PC-3 (cell line): Measurements from ENCODE around the gene STK39.

Experiments
- CTCF ChIP-seq: fragments of 300-600 bp; sonication (generic); conservative IDR thresholded peaks from 2 replicates; pipeline ENCODE4 v1.5.1; 2017; ENCODE audit warnings: antibody characterized with exemption, low read depth, mild to moderate bottlenecking, low read length
- EZH2 ChIP-seq: fragments of 300-600 bp; sonication (generic); IDR thresholded peaks from one replicate; pipeline ENCODE4 v1.6.1; 2017; ENCODE audit warnings: antibody characterized with exemption, mild to moderate bottlenecking, low read length; ENCODE audit not compliant: unreplicated experiment
- EZH2phosphoT487 ChIP-seq: fragments of 300-600 bp; sonication (generic); IDR thresholded peaks from 2 replicates; pipeline ENCODE4 v1.6.1; 2018; ENCODE audit warnings: mild to moderate bottlenecking, antibody characterized with exemption, low read length, borderline replicate concordance

DNA sequence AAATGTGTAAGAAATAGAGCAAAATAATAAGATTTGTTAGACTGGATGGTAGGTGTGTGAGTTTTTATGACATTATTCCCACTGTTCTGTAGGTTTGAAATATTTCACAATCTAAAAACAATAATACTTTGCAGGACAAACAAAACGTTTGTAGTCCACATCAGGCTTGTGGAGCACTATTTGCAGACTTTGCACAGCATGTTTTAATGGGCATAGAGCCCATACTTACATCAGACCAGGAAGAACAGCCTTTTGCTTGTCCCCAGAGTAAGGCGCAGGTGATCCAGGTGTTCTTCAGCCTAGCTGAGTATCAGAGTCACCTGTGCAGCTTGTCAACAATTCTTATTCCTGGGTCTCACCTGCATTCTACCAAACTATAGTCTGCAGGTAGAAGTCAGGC, 9.1 kb upstream of the STK39 start:
- TF ChIP-seq CTCF (no peak), EZH2 (no peak), EZH2phosphoT487 (no peak)
